Neural crest cell (in vitro differentiated cells): ENCODE results near the gene PHYH. TPM values are rescaled to one million over a fixed set of nuclear protein-coding genes. Genes with fewer than 3 reads are reported as not detected.
A peak's percentile ranks its signal among the peaks of the same experiment; 100 is the strongest.

Source experiments
- DNase-seq: peaks from one replicate; pipeline ENCODE4 v3.0.0; 2021; ENCODE audit warnings: low read depth, mixed read lengths, low spot score
- H3K27ac Mint-ChIP-seq: one replicate; pipeline ENCODE4 v1.8.0; 2021; ENCODE audit warnings: mild to moderate bottlenecking, mixed read lengths; ENCODE audit not compliant: unreplicated experiment
- H3K27me3 Mint-ChIP-seq: 2 replicates; pipeline ENCODE4 v1.8.0; 2021; ENCODE audit warnings: low read depth, mild to moderate bottlenecking, mixed read lengths
- H3K36me3 Mint-ChIP-seq: 2 replicates; pipeline ENCODE4 v1.8.0; 2021; ENCODE audit warnings: low read depth, mild to moderate bottlenecking, mixed read lengths
- H3K4me1 Mint-ChIP-seq: 2 replicates; pipeline ENCODE4 v1.8.0; 2021; ENCODE audit warnings: mixed read lengths
- H3K4me3 Mint-ChIP-seq: one replicate; pipeline ENCODE4 v1.8.0; 2021; ENCODE audit warnings: mild to moderate bottlenecking, mixed read lengths
- H3K9me3 Mint-ChIP-seq: 2 replicates; pipeline ENCODE4 v1.8.0; 2021; ENCODE audit warnings: mixed read lengths
- CTCF ChIP-seq: fragments of 200-600 bp; sonication (generic); conservative IDR thresholded peaks from 2 replicates; pipeline ENCODE4 v1.5.0; 2021; ENCODE audit warnings: antibody characterized with exemption, mild to moderate bottlenecking
- total RNA-seq: library from RNA; stranded (reverse); gene quantifications from 2 replicates; pipeline ENCODE4 v1.2.1, GENCODE V29; 2021

The PHYH gene
- total RNA-seq, 1 donor from 2014 or later, result 14.9 TPM

DNA sequence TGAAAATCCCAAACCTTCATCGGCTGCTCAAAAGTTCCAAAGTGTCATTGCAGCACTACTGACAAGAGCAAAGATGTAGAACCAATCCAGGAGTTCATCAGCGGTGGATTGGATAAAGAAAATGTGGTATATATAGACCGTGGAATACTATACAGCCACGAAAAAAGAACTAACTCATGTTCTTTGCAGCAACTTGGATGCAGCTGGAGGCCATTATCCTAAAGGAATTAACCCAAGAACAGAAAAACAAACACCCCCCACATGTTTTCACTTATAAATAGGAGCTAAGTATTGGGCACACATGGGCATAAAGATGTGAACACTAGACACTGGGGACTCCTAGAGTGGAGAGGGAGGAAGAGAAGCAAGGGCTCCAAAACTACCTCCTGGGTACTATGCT is 31.6 kb downstream of the PHYH start:
- no peak for DNase-seq
- Mint-ChIP-seq H3K36me3 (no peaks in the 10 kb centered on the region), H3K27me3 (no peaks in the 10 kb centered on the region), H3K27ac (no peak overlapping the region), H3K4me3 (no peak overlapping the region), H3K9me3 (no peaks in the 10 kb centered on the region), H3K4me1 (peaks cover 27% of the 10 kb centered on the region)
- no peak for TF ChIP-seq CTCF

- Mint-ChIP-seq H3K27ac (peak overlapping the region; percentile 28), H3K36me3 (peaks cover 2% of the 10 kb centered on the region), H3K4me1 (peaks cover 11% of the 10 kb centered on the region), H3K4me3 (no peak overlapping the region), H3K9me3 (peaks cover 6% of the 10 kb centered on the region), H3K27me3 (no peaks in the 10 kb centered on the region)
- no peak for DNase-seq
- TF ChIP-seq CTCF, result no peak
Observed at GRCh38 chr10:13263591-13263990, 36.3 kb downstream of the PHYH start.

DNA sequence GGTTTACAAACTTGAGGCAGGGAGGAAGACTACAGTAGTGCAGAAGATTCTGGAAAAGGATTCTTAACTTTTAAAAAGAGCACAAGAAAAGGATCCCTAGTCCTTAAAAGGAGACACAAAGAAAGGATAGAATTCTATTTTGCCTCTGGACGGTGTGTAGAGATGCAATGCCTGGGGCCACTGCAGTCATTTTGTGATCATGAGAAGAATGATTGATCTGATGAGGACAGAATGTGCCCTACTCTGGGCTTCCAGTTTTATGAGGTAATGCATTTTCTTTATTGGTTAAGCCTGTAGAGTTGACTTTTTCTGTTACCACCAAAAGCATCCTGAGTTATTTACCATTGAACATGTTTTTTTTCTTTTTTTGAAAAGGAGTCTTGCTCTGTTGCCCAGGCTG is 37.4 kb downstream of the PHYH start:
- Mint-ChIP-seq H3K27ac (no peak overlapping the region), H3K4me1 (peaks cover 15% of the 10 kb centered on the region), H3K27me3 (no peaks in the 10 kb centered on the region), H3K4me3 (no peak overlapping the region), H3K36me3 (peaks cover 4% of the 10 kb centered on the region), H3K9me3 (peaks cover 6% of the 10 kb centered on the region)
- no peak for TF ChIP-seq CTCF
- DNase-seq, result no peak

GRCh38 chr10:13257621-13258140 is 42.2 kb downstream of the PHYH start:
- no peak for DNase-seq
- Mint-ChIP-seq H3K4me1 (peaks cover 4% of the 10 kb centered on the region), H3K9me3 (peaks cover 6% of the 10 kb centered on the region), H3K27ac (no peak overlapping the region), H3K4me3 (no peak overlapping the region), H3K36me3 (peaks cover 4% of the 10 kb centered on the region), H3K27me3 (no peaks in the 10 kb centered on the region)
- no peak for TF ChIP-seq CTCF

- Mint-ChIP-seq H3K4me3 (no peak overlapping the region), H3K4me1 (peaks cover 4% of the 10 kb centered on the region), H3K27me3 (no peaks in the 10 kb centered on the region), H3K36me3 (peaks cover 4% of the 10 kb centered on the region), H3K27ac (no peak overlapping the region), H3K9me3 (peaks cover 4% of the 10 kb centered on the region)
- TF ChIP-seq CTCF, result no peak
- no peak for DNase-seq
Observed at GRCh38 chr10:13256627-13257026, 43.2 kb downstream of the PHYH start.

GRCh38 chr10:13253726-13254125 is 46.1 kb downstream of the PHYH start:
- no peak overlapping the region for H3K27ac Mint-ChIP-seq
- no peaks in the 10 kb centered on the region for H3K9me3 Mint-ChIP-seq
- TF ChIP-seq CTCF, result no peak
- DNase-seq, result no peak
- peaks cover 4% of the 10 kb centered on the region for H3K4me1 Mint-ChIP-seq
- peaks cover 2% of the 10 kb centered on the region for H3K36me3 Mint-ChIP-seq
- no peaks in the 10 kb centered on the region for H3K27me3 Mint-ChIP-seq
- no peak overlapping the region for H3K4me3 Mint-ChIP-seq
